NCI-H1092 (cell line): ENCODE measurements around the gene CCDC171.
"Not testable (repeated sequence)": the region's sequence is repeated elsewhere in the genome, so short reads cannot be mapped to it uniquely, and the experiment has no call there.

ENCODE experiments used
- DNase-seq: peaks from one replicate; lab custom pipeline; 2025; lab: John Stamatoyannopoulos, UW

The CCDC171 gene

DNA sequence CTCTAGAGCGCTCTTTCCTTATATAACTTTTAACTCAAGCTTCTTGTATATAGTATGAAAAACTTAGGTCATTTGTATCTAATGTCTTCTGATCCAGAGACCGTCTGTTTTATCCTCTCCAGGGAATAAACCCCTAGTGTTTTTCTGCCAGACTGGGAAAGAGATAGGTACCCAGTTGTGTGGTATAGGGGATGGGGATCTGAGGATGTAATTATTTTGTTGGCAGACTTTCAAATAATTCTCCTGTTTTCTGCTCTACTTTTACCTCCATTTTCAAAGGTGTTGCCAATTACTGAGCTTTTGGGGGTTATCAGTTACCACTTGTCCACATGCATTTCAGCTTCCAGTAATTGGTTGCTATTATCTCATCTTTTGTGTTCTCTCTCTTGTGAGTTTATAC is 17.9 kb downstream of the CCDC171 start:
- DNase-seq = peak; percentile 63

DNA sequence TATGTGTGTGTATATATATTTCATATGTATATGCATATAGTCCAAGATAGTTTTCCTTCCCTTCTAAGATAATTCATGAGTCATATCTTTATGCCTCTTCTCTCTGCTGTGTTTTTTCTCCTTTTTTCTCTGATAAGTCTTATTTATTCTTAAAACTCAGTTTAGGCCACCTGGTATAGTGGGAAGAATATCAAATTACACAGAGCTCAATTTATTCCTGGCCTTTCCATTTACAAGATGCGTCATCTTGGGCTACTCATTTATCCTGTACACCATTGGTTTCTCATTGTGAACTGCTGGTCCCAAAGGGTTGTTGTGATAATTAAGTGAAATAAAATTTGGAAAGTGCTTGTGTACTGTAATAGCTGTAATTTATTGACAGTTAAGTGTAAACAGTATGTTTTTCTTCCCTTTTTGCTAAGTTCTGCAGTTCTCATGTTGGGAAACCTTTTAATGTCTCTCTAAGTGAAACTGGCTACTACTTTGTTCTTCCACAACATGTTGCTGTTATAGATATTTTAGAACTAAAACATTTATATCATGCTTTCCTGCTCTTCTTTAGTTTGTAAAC is 19.4 kb downstream of the CCDC171 start:
- peak; percentile 14 for DNase-seq

DNA sequence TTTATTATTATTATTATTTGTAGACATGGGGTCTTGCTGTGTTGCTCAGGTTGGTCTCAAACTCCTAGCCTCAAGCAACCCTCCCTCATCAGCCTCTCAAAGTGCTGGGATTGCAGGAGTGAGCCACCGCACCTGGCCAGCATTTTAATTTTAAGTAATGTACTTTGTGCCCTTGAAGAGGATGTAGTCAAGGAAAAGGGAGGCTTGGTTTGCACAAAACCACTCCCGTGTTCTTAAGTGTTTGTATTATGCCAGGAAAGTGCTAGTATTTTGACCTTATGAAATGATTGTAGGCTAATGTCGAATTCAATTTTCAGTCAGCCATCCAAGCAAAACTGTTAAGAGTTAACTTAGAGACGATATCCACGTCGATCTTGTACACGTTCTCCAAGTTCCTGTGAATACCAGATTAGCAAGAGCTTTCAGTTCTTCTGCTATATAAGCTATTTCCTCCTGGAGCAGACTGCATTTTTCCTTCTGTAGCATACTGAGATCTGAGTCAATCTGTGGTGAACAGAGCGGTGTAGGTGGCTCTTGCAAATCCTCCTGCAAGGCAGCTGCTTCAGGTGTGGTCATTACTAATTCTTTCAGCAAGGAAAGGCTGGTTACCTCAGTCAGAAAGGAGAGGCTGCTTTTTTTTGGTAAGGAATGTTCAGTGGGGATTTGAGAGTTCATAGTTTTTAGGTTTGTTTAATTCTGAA is 23.7 kb downstream of the CCDC171 start:
- no peak for DNase-seq

DNA sequence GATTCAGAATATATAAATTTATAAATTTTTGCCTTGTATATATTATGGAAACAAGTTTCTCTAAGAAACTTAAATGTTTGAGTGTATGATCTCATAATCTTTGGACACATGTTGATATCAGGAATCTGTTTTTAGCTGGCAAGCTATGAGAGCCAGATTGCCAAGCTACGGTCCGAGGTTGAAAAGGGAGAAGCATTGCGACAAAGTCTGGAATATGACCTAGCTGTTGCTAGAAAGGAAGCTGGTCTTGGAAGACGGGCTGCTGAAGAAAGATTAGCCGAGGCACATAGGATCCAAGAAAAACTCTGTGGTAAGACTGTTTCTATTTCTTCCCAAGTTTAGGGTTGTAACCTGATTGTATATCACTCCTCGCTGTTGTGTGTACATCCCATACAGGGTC is 25.9 kb downstream of the CCDC171 start:
- DNase-seq = no peak

DNA sequence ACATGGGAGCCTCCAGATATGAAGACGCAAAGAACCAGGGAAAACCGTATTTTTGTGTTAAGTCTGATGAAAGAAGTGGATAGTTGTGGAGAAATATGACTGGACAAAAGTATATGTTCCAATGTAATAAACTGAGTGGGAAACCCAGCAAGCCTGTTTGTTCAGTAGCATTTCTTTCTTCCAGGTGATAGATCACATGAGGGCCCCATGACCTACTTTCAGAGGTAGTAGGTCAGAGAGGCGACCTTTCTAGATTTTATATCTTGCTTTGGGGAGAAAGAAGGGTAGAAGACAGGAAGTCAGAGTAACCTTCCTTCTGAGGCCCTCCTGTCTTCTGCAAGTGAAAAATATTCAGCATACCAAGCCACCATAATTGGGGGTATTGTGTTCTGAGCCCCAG is 31.5 kb downstream of the CCDC171 start:
- no peak for DNase-seq

DNA sequence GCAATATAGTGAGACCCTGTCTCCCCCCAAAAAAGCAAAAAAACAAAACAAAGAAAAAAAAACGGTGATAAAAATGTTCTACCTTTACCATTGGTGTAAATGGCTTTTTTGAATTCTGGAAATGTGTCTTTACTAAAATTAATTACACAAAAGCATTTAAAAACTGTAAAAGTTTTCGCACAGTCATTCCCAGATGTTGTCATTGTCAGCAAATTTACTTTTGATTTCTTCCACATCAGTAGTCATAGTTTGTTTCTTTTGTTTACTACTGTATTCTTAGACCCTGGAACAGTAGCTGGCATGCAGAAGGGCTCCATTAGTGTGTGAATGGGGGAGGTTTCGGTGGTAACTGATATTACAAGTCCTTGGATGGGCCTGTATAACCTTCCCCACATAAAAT is 39.5 kb downstream of the CCDC171 start:
- DNase-seq = no peak

DNA sequence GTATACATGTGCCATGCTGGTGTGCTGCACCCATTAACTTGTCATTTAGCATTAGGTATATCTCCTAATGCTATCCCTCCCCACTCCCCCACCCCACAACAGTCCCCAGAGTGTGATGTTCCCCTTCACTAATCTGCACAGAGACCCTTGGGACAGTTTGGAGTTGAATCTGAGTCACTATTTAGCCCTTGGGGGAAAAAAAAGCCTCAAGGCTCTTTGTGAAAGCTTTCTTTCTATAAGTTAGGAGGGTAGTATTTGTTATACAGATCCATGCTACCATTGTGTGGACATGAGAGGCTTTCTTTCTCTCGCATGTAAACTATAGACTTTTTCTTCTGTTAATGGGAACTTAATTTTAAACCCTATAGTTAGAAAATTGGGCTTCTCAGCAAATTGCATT is 40.1 kb downstream of the CCDC171 start:
- DNase-seq = not testable (repeated sequence)

DNA sequence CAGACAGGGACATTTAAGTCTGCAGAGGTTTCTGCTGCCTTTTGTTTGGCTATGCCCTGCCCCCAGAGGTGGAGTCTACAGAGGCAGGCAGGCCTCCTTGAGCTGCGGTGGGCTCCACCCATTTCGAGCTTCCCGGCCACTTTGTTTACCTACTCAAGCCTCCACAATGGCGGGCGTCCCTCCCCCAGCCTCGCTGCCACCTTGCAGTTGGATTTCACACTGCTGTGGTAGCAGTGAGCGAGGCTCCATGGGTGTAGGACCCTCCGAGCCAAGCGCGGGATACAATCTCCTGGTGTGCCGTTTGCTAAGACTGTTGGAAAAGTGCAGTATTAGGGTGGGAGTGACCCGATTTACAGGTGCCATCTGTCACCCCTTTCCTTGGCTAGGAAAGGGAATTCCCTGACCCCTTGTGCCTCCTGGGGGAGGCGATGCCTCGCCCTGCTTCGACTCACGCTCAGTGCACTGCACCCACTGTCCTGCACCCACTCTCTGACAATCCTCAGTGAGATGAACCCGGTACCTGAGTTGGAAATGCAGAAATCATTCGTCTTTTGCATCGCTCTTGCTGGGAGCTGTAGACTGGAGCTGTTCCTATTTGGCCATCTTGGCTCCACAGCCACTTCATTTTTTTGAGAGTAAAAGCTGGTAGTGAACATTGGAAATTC is 48.0 kb downstream of the CCDC171 start:
- DNase-seq = not testable (repeated sequence)

DNA sequence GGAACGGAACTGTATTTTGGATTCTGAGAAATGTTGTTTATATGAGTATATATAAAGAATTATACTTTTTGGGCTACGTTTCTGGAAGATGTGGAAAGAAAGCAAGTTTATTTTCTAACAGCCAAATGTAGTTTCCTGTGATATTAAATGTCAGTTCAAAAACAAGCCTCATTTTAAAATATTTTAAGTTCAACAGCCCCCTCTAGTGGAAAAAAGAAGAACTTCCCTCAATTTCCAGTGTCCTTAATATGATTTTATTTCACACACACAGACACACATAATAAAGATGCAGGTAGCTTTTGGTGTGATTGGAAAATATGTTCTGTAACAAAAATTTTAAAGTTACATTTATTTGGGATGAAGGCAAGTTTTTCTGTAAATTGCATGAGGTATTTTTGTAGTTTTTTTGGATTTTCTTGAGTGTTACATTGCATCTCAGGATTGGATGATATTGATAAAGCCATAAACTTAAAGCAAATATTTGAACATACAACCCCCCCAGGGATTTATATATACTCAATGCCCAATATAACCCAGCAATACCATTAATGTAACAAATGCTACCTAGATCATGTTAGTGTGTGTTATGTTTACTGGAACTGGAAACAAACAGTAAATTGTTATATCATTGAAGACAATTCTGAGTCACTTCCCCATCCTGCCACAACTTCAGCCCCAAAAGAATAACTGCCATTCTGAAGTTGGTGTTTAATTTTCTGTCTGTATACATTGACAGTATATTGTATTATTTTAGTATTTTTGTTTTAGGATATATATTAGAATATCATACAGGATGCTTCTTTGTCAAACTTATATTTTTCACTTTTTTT is 54.0 kb downstream of the CCDC171 start:
- peak; percentile 43 for DNase-seq

DNA sequence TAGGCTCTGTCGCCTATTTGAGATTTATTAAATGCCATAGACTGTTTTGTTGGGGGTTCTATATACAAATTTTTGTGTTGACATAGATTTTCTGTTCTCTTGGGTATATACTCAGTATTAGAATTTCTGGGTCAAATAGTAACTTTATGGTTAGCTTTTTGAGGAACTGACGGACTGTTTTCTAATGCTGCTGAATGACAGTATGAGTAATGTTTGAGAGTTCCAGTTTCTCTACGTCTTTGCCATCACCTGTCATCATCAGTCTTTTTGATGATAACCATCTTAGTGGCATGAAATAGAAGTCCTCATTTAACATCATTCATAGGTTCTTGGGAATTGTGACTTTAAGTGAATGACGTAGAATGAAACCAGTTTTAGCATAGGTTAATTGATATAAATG is 60.1 kb downstream of the CCDC171 start:
- no peak for DNase-seq

DNA sequence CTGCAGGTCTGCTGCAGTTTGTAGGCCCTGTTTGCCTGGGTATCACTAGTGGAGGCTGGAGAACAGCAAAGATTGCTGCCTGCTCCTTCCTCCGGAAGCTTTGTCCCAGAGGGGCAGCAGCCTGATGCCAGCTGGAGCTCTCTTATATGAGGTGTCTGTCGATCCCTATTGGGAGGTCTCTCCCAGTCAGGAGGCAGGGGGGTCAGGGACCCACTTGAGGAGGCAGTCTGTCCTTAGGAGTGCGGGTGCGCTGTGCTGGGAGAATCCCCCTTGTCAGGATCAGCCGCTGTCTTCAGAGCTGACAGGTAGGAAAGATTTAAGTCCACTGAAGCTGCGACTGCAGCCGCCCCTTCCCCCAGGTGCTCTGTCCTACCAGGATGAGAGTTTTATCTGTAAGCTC is 64.9 kb downstream of the CCDC171 start:
- DNase-seq = no peak

DNA sequence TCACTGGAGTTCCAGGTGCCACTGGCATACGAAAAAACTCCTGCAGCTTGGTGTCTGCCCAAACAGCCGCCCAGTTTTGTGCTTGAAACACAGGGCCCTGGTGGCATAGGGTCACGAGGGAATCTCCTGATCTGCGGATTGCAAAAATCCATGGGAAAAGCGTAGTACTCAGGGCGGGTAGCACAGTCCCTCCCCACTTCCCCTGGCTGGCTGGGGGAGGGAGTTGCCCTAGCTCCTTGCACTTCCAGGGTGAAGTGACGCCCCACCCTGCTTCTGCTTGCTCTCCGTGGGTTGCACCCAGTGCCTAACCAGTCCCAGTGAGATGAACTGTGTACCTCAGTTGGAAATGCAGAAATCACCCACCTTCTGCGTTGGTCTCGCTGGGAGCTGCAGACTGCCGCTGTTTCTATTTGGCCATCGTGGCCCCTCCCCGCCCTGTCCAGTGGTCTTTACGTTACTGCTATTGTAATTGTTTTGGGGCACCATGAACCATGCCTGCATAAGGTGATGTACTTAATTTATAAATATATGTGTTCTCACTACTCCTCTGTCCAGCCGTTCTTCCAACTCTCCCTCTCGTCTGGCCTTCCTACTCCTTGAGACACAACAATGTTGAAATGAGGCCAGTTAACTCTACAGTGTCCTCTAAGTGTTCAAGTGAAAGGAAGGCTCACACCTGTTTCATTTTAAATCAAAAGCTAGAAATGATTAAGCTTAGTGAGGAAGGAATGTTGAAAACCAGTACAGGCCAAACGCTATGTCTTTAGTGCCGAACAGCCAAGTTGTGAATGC is 65.9 kb downstream of the CCDC171 start:
- DNase-seq = no peak

DNA sequence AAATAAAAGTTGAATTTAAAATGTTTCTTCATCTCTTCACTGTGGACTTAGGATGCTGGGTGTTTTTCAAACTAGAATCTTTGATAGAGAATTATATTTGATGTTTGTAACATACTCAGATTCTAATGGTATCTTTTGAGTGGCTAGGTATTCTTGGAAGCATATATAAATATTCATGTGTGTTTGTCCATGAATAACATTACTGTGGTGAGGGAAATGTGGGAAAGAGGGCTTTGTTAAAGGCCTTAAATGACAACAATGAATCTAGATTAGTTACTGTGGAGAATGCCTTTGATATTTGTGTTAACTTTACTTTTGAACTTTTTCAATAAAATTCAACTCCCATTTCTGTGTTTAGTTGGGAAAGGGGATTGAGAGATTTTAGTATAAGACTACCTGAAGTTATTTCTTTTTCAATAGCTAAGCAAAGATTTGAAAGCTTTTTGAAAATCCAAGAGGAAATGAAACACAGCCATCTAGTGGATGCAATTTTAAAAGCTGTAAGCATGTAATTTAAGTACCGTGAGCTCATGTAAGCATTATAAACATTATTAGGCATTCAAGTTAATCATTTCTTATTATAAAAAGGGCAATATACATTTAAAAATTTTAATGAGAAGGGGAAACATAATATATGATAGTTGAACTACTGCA is 69.6 kb downstream of the CCDC171 start:
- no peak for DNase-seq

DNA sequence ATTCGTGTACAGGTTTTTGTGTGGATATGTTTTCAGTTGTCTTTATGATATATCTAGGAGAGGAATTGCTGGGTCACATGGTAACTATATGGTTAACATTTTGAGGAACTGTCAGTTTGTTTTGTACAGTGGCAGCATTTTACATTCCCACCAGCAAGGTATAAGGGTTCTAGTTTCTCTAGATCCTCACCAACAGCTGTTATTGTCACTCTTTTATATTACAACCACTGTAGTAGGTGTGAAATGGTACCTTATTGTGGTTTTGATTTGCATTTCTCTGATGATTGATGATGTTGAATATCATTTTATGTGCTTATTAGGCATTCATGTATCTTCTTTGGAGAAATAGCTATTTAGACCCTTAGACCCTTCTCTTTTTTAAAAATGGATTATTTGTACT is 82.9 kb downstream of the CCDC171 start:
- no peak for DNase-seq

DNA sequence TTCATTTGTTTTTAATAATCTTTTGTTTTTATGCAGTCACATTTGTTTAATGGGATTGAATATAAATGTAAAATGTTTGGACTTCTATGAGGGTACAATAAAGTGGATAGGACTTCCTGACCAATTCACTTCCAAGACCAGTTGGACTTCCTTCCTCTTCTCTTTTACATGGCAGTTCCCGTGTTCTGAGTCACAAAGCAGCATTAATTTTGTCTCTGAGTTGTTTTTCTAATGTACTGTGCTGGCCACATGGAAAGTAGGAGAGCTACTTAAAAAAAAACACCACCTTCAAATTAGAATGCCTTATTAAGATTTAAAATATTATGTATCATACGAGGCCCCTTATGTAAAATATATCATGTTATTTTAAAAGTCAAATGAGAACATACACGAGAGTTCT is 87.3 kb downstream of the CCDC171 start:
- DNase-seq = no peak

DNA sequence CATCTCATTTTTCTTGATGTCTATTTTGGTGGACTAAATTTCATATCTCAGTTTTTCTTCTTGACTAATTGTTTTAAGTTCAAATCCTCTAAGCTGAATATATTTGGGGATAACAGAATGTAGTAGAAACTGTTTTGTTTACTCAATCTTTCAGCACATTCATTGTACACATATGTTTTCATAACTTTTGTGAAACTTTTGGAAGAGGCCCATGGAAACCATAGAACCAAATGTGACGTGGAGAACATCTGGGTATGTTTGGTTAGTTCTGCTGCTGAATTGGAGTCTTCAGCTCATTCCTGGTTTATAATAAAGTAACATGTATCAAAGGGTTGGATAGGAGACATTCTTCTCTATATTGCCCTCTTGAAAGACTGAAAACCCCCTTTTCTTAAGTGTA is 88.4 kb downstream of the CCDC171 start:
- no peak for DNase-seq

DNA sequence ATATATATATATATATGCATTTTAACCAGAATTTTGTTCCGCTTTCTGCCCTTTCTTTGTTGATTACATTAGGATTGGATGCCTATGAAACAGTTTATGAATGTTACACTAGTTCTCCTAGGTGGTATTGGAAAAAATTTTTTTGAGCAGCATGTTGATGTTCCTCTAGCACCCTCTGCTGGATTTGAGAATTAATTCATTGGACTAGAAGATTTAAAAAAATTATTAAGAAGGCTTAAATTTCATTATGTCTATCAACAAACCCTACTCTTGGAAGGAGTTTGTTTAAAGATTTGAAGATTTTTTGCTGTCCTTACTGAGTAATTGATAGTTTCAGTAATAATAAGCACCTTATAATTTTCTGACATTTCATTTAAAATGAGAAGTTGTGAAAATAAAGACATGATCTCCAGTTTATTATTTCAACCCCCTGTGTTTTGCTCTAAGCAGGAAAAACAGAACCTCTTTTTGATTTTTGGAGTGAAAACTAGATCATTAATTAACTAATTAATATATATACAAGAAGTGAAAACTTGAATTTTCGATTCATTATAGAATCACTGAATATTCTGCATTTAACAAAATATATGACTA is 89.6 kb downstream of the CCDC171 start:
- DNase-seq = peak; percentile 50

DNA sequence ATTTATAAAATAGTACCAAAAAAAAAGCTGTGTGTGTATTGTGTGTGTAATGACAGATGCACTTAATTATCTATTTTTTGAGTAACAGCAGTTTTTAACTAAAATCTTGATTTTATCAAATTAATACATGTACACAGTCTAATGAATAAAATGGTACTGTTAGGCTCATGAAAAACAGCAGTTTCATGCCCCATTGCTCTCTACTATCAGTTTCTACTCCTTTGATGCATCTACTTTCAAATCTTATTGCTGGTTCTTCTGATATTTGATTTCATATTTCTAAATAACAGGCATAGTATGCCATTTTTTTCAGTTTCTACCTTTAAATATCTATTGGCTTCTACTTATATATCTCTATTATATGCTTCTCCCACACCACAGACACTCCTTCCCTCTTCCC is 117.4 kb downstream of the CCDC171 start:
- DNase-seq = no peak

DNA sequence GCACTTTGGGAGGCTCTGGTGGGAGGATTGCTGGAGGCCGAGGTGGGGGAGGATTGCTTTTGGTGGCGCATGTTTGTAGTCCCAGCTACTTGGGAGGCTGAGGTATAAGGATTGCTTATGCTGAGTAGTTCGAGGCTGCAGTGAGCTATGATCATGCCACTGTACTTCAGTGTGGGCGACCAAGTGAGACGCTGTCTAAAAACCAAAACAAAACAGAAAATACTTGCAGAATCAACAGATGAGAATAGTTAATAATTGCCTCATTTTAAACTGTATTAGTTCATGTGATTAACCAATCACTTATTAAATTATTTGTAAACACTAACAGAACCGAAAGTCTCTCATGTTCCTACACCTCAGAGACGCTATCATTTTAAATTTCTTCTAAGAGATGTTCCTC is 118.1 kb downstream of the CCDC171 start:
- no peak for DNase-seq

DNA sequence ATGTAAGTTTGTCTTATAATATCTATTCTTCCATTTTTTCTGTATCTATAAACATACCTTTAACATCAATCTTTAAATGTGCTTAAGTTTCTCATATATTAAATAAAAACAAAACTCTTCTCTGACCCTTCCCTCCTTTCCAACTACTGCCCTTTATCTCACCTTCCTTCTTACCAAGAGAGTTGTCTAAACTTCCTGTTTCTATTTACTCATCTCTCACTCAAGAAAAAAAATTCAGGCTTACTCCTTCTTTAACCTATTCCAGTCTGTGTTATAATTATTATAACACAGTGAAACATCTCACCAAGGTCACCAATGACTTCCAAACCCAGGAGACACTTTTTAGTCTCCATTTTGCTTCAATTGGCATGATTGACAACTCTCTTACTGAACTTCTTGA is 140.9 kb downstream of the CCDC171 start:
- DNase-seq = no peak

DNA sequence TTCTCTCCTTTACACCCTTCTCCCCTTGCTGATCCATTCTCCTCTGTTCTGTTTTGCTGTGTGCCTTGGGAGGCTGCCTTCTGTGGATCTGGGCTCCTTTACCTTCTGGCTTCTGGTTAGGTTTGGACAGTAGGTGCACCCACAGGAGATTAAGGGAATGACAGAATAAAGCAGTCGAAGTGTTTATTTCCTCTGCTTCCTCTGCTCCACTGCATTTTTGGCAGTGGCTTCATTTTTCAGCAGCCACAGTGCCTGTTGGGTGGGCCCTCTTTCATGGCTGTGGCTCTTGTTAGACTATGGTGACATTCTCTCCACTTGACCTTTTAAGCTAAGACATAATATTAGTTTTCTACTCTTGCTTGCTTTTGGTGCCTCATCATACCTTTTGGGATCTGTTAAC is 144.1 kb downstream of the CCDC171 start:
- no peak for DNase-seq
